ENCODE measurements around the gene MLPH.

DNA sequence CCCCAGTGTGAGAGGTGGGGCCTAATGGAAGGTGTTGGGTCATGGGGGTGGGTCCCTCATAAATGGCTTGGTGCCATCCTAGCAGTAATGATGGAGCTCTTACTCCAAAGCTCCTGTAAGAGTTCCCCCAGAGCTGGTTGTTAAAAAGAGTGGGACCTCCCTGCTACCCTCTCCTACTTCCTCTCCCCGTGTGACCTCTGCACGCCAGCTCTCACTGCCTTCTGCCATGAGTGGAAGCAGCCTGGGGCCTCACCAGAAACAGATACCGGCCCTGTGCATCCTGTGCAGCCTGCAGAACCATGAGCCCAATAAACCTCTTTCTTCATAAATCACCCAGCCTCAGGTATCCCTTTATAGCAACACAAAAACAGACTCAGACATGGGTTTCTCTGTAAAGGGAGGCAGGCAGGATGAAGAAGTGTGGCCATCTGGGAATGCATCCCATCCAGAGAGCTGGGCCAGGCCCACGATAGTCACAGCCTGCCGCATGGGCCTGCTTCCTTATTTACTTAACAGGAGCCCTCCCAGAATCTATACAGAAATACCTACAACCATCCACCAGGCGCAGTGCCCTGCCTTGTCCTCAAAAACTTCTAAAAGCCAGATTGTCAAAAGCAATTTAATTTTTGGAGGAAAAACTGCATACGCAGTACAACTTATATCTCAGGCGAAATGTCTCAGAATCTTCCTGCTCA is 86.8 kb downstream of the MLPH start:
- TF ChIP-seq GABPA (IDR thresholded peaks at IDR 0.05; ENCODE audit: low read depth) (no peak), POLR2AphosphoS5 (IDR thresholded peaks at IDR 0.05; ENCODE audit: low read depth) (no peak)
- TF ChIP-seq, protein P1, sequence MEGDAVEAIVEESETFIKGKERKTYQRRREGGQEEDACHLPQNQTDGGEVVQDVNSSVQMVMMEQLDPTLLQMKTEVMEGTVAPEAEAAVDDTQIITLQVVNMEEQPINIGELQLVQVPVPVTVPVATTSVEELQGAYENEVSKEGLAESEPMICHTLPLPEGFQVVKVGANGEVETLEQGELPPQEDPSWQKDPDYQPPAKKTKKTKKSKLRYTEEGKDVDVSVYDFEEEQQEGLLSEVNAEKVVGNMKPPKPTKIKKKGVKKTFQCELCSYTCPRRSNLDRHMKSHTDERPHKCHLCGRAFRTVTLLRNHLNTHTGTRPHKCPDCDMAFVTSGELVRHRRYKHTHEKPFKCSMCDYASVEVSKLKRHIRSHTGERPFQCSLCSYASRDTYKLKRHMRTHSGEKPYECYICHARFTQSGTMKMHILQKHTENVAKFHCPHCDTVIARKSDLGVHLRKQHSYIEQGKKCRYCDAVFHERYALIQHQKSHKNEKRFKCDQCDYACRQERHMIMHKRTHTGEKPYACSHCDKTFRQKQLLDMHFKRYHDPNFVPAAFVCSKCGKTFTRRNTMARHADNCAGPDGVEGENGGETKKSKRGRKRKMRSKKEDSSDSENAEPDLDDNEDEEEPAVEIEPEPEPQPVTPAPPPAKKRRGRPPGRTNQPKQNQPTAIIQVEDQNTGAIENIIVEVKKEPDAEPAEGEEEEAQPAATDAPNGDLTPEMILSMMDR (IDR thresholded peaks at IDR 0.05; ENCODE audit: insufficient read depth, low read length) = no peak

Data from HL-60 (cell line).